GM21723 (cell line): ENCODE data around the gene EFCAB13.

Experiments
- ATAC-seq: cut with Tn5 transposase; IDR thresholded peaks from one replicate; pipeline ENCODE4 v1.9.1; 2021; ENCODE audit warnings: mild to moderate bottlenecking, moderate library complexity; ENCODE audit not compliant: unreplicated experiment

The EFCAB13 gene

GRCh38 chr17:47291242-47291873 is 32.4 kb upstream of the EFCAB13 start:
- no peak for ATAC-seq

GRCh38 chr17:47292206-47292605 is 31.5 kb upstream of the EFCAB13 start:
- ATAC-seq, result no peak

- no peak for ATAC-seq
Measured at GRCh38 chr17:47295037-47295873, 28.5 kb upstream of the EFCAB13 start.

- ATAC-seq, result no peak
Measured at GRCh38 chr17:47295874-47296255, 27.9 kb upstream of the EFCAB13 start.

GRCh38 chr17:47297661-47298400 is 25.9 kb upstream of the EFCAB13 start:
- no peak for ATAC-seq

GRCh38 chr17:47298712-47299111 is 25.0 kb upstream of the EFCAB13 start:
- no peak for ATAC-seq

GRCh38 chr17:47299239-47299910 is 24.4 kb upstream of the EFCAB13 start:
- ATAC-seq, result no peak

GRCh38 chr17:47300718-47301117 is 23.0 kb upstream of the EFCAB13 start:
- ATAC-seq, result no peak

- ATAC-seq, result no peak
Measured at GRCh38 chr17:47301161-47301560, 22.6 kb upstream of the EFCAB13 start.

GRCh38 chr17:47301831-47302230 is 21.9 kb upstream of the EFCAB13 start:
- no peak for ATAC-seq

- no peak for ATAC-seq
Measured at GRCh38 chr17:47304186-47304585, 19.6 kb upstream of the EFCAB13 start.

- ATAC-seq, result no peak
Measured at GRCh38 chr17:47305302-47305923, 18.3 kb upstream of the EFCAB13 start.

- ATAC-seq, result no peak
Measured at GRCh38 chr17:47310186-47310733, 13.5 kb upstream of the EFCAB13 start.

GRCh38 chr17:47311420-47311819 is 12.3 kb upstream of the EFCAB13 start:
- no peak for ATAC-seq

GRCh38 chr17:47315451-47316266 is 8.1 kb upstream of the EFCAB13 start:
- ATAC-seq, result no peak

GRCh38 chr17:47316311-47316710 is 7.4 kb upstream of the EFCAB13 start:
- no peak for ATAC-seq

GRCh38 chr17:47317119-47317518 is 6.6 kb upstream of the EFCAB13 start:
- no peak for ATAC-seq

- ATAC-seq, result no peak
Measured at GRCh38 chr17:47318197-47318918, 5.4 kb upstream of the EFCAB13 start.
